Measurements from ENCODE around the gene UFSP1.

UFSP1 gene

DNA sequence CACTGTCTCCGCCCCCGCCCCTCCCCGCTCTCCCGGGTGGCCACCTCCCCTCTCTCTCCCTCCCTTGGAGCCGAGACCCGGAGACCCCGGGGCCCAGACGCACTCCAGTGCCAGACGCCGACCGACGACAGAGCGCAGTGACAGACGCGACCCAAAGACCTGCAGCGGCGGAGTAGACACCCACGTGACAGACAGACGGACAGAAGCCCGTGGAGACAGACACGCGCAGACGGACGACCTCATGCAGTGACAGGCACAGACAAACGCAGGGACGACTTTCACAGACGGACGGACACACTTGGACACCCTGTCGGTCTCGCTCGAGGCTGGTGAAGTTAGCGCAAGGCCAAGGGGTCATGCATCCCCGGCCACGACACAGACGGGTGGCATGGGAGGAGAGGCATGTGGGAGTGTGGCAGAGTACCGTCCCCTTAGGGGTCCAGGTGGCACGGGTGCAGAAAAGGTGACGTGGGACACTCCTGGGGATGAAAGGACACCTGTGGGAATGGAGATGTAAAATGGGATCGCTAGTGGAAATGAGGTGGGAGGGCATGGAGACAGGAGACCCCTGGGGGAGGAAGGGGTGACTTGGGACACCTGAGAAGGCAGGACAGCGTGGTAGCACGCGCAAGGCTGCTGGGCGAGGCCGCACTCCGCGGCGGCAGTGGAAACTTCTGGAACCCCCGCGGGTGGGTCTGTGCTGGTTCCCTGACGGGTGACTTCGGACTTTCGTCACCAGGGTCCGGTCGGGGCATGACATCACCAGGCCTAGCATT lies 6.6 kb upstream of the UFSP1 start:
- peak; percentile 19 for DNase-seq (ENCODE audit: low spot score)

DNA sequence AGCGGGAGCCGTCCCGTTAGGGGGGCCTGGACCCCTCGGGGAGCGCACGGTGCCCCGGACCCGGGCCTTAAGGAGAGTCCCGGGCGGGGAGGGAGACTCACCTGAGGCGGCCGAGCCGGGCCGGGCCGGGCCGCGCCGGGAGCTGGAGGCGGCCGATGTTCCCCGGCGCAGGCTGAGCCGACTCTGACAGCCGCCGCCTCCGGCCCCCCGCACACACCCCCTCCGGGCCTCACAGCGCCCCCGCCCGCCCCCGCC lies 6.1 kb upstream of the UFSP1 start, which contains the start of gene ACHE:
TSS of gene ACHE (minus strand) at position 188 of the 255 bp plus-strand sequence. CDS start 1,656 bp downstream, outside the sequence.
- DNase-seq (ENCODE audit: low spot score), result no peak

DNA sequence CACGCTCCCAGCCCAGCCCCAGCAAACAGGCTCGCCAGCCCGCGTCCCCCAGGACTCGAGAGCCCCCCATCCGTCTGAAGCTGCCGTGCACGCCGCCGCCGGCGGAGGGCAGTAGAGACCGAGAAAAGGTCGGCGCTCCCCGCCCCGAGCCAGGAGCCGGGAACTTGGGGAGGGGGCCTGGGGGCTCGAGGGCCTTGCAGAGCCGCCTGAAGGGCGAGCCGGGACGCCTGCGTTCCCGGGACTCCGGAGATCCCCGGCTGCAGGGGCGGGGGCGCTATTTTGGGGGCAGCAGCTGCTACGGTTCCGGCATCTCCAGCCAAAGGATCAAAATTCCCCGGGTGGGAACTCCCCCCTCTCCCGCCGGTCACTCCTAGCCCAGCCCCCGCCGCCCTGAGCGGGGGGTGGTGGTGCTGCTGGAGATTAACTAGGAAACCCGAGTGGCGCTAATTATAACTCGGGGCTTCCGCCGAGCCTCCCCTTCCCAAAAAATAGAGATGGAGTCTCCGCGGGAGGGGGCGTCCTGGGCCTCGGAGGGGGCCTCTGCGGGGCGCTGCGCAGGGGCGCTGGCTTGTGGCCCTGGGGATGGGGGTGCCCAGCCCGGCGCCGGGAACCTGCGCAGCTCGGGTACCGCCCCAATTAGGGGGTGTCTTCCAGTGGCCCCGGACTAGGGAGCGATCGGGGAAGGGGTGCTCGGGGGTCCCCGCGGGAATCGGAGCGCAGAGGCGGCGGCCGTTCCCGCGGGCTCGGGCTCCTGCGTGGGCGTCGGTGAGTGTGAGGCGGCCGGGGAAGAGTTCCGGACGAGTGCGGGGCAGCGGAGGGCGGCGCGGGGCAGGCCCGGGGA lies 5.6 kb upstream of the UFSP1 start:
- DNase-seq (ENCODE audit: low spot score), result peak; percentile 46

DNA sequence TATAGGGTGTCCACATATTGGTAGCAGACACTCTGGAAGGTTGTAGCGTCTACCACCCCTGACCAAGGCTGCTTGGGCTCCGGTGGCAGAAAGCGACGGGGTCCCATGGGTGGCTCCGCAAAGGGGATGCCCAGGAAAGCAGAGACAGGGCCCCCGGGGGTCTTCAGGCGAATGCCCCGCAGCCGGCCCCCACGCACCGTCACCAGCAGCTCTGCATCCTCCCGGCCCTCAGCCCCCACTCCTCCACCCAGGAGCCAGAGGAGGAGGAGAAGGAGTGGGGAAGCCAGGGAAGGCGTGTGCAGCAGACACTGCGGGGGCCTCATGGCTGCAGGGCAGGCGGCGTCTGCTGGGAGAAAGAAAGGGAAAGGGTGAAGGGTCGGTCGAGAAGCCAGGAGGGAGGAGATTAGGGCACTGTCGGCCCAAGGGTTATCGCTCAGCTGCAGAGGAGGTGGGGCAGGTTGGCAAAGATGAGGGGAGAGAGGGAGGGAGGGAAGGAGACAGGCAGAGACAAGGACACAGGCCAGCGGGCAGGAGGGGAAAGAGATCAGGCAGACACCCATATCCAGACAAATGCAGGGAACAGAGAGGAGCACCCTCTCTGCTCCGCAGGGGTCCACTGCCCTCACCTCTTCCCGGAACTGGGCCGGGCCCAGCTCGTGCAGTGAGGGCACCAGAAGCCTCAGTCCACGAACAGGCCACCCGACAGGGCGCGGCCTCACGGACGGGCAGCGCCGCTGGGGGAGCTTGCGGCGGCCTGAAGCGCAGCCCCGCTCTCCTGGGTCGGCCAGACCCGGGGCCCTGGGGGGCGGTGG lies 4.6 kb upstream of the UFSP1 start:
- DNase-seq (ENCODE audit: low spot score), result no peak

DNA sequence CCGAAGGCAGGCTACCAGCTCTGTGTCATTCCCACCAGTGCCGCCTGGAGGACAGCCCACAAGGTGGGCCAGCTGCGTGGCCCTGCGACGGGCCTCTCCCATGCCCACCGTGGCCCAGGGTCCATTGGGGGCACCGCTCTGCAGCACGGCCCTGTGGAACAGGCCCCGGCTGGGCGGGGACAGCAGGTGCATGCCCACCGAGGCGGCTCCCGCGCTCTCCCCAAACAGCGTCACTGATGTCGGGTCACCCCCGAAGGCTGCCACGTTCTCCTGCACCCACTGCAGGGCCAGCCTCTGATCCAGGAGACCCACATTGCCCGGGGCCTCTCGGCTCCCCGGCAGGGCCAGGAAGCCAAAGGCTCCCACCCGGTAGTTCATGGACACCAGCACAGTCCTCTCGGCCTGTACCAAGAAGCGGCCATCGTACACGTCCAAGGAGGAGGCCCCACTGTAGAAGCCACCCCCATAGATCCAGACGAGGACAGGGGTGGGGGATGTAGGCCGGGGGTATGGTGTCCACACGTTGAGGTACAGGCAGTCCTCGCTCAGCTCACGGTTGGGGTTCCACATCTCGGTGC lies 3.9 kb upstream of the UFSP1 start:
- no peak for DNase-seq (ENCODE audit: low spot score)

DNA sequence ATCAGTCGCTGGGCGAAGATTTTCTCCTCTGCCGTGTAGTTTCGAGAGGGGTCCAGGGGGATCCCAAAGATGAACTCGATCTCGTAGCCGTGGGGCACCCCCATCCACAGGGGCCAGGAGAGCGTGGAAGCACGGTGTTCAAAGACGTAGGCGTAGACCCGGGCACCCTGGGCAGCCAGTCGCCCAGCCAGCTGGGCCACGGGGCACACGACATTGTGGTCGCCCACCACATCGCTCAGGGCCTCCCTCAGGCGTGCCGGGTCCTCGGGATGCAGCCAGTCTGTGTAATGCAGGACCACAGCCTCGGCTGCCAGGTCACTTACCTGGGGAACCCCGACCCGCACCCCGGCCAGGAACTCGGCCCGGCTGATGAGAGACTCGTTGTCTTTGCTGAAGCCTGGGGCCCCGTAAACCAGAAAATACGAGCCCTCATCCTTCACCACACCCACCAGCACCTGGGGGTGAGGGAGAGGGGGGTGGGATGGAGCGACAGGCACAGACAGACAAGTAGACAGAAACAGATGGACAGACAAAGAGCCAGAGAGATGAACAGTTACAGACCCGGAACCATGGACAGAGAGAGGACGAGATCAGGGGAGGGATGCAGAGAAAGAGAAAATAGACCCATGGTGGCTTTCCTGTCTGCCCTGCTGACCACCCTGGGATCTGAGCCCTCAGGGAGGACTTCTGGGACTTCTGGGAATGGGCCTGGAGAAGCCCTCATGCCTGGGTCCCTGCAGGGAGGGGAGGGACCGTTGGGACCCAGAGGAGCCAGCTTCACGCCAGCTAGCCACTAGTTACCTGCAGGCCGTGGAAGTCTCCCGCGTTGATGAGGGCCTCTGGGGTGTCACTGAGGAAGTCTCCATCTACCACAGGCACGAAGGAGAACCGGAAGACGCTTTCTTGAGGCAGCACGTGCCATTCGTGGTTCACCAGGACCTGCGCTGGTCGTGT lies 3.1 kb upstream of the UFSP1 start:
- no peak for DNase-seq (ENCODE audit: low spot score)

DNA sequence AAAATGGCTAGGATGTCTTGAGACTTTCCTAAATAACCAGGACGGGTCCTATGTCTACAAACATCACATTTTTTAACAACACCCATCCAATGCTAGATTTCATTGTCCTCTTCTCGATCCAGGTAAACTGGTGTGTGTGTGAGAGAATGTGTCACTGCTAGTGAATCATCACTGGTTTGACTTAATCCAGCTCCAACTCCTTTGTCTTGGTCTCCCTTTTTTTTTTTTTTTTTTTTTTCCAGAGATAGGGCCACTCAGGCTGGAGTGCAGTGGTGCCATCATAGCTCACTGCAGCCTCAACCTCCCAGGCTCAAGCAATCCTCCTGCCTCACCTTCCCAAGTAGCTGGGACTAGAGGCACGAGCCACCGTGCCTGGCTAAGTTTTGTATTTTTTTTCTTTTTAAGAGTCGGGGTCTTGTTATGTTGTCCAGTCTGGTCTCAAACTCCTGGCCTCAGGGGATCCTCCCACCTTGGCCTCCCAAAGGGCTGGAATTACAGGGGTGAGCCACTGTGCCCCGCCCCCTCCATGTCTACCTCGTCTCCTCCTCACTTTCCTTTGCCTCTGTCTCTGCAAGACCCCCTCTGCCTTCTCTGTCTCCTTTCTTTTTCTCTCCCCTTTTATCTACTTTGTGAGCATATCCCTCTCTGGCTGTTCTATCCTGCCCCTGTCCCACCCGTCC lies 2.2 kb upstream of the UFSP1 start:
- DNase-seq (ENCODE audit: low spot score), result no peak

DNA sequence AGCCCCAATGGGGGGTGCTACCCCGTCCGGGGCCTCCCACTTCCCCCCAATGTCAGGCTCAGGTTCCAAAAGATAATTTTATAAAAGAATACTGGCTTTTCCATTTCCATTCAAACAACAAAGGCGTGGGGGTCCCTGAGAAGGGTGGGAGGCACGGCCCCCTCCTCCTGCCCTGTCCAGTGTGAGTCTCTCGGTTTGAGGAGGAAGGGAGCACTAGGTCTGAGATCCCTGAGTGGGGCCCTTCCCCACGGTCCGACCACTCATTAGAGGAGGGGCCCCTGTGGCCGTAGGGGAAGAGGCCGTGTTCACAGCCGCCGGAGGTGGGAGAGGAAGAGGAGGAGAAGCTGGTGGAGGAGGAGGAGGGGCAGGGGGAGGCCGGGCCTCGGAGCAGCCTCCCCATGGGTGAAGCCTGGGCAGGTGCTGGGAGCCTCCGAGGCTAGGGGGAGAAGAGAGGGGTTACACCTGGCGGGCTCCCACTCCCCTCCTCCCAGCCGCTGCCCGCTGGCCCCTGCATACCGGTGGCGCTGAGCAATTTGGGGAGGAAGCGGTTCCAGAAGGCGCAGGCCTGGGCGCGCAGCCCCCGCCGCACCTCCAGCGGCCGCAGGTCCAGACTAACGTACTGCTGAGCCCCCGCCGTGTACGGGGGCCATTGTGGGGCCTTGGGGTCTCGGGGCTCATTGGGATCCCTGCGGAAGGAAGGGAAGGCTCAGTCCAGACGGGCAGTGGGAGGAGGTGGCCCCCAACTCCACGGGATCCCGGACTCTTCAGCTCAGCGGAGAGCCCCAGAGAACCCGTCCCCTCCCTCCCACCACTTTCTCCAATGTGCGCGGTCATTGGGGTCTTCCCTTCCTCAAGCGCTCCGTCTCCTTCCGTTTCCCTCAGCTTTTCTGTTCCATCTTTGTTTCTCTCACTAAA lies 1.4 kb upstream of the UFSP1 start:
- DNase-seq (ENCODE audit: low spot score), result no peak

DNA sequence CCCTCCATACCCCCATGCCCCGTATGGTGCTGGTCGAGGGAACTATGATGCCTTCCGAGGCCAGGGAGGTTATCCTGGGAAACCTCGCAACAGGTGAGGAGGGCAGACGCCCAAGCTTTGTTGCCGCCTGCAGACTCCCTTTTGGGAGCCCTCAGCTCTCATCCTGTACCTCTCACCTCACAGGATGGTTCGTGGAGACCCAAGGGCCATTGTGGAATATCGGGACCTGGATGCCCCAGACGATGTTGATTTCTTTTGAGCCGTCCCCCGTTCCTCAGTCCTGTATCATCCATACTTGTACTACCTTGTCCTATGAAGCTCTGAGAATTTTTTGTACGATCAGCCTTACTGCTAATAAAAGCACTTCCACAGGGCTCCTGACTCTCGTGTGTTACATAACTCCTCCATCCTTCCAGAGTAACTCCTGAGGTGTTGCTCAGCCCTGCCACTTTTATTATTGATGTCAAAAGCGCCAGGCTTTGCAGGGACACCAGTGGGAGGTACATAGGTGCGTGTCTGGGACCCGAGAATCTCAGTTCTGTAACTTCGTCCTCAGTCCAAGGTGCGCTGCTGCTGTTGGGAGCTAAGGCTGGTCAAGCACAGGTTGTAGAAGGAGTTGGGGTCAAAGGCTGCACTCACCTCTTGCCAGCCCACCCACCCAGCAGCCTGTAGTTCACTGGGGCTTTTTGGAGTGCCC lies 1.1 kb downstream of the UFSP1 start:
- DNase-seq (ENCODE audit: low spot score), result no peak

DNA sequence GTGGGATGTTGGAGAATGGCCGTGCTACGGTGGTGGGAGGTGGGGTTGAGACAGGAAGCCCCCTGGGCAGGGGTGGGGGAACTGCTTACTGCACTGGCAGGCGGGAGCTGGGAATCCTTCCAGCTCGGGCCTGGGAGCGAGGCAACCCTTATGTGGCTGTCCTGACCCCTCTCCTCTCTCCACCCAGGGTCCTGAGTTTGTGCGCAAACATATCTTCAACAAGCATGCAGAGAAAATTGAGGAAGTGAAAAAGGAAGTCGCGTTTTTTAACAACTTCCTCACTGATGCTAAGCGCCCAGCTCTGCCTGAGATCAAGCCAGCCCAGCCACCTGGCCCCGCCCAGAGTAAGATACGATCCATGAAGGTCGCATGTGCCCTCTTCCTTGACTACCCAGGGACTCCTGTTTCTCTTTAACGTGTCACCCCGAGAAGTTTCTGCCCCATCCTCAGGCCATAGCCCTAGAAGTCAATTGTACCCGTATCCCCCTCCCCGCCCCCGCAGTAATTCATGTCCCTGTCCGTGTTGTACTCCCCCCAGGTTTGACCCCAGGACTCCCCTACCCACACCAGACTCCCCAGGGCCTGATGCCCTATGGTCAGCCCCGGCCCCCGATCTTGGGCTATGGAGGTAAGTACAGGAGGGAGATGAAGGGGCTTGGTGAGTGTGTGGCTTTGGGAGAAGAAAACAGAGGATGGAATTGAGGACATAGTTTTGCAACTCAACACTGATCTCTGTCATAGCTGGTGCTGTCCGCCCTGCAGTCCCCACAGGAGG lies 1.8 kb downstream of the UFSP1 start:
- DNase-seq (ENCODE audit: low spot score), result peak; percentile 57

DNA sequence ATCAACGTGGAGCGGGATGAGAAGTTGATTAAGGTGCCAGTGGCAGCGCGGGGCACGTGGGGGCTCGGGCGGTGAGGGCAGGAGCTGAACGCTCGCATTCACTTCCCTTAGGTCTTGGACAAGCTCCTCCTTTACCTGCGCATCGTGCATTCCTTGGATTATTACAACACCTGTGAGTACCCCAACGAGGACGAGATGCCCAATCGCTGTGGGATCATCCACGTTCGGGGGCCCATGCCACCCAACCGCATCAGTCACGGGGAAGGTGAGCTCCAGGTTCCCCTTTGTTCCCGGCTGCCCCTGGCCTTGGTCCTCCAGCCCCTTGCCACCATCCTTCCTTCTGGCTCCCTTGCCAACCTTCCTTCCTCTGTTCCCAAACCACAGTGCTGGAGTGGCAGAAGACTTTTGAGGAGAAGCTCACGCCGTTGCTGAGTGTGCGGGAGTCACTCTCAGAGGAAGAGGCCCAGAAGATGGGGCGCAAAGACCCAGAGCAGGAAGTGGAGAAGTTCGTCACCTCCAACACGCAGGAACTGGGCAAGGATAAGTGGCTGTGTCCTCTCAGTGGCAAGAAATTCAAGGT lies 2.5 kb downstream of the UFSP1 start:
- DNase-seq (ENCODE audit: low spot score), result no peak

DNA sequence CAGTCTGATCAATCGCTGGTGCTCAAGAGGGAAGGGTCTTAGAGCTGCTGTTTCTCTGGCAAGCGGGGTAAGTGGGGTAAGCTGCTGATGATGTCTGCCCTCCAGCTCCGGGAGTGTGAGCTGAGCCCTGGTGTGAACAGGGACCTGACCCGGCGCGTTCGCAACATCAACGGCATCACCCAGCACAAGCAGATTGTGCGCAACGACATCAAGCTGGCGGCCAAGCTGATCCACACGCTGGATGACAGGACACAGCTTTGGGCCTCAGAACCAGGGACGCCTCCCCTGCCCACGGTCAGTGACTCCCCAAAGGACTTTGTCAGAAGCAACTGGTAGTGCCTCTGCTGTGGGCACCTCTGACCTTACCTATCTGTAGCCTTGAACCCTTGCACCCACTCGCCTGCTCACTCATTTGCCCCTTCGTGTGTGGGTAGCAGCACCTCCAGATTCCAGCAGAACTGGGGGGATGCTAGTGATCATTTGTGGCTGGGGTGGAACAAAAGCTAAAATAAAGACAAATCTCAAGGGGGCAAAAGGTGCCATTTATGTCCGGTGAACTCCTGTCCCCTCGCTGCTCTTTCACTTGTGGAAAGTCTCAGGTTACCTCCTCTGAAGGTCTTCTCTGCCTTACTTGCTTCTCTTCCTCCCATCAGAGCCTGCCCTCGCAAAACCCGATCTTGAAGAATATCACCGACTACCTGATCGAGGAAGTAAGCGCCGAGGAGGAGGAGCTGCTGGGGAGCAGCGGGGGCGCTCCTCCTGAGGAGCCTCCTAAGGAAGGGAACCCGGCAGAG lies 3.2 kb downstream of the UFSP1 start:
- DNase-seq (ENCODE audit: low spot score), result no peak

DNA sequence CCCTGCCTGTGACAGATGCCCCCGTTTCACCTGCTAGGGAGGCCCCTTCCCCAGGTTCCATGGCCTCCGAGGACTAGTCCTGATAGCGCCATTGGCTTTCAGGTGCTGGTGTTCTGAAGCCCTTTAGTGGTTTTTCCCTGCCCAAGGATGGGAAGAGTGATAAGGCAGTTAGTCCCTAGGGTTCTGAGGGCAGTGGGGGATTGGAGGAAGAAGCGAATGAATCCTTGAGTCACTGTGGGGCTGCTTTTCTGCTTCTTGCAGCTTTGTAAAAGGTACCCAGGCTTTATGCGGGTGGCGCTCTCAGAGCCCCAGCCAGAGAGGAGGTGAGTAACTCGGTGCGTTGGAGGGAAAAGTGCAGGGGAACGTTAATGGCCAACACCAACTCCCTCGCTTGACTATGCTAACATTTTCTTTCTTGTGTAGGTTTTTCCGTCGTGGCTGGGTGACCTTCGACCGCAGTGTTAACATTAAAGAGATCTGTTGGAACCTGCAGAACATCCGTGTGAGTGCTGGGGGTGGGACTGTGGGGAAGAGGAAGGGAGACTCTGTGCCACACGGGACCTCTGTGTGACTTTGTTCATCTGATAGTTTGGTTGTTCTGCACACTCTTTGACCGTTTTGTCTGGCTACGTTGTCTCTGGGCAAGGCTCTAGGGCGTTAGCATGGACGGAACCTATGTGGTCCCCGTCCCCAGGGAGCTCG lies 3.9 kb downstream of the UFSP1 start:
- DNase-seq (ENCODE audit: low spot score), result no peak

DNA sequence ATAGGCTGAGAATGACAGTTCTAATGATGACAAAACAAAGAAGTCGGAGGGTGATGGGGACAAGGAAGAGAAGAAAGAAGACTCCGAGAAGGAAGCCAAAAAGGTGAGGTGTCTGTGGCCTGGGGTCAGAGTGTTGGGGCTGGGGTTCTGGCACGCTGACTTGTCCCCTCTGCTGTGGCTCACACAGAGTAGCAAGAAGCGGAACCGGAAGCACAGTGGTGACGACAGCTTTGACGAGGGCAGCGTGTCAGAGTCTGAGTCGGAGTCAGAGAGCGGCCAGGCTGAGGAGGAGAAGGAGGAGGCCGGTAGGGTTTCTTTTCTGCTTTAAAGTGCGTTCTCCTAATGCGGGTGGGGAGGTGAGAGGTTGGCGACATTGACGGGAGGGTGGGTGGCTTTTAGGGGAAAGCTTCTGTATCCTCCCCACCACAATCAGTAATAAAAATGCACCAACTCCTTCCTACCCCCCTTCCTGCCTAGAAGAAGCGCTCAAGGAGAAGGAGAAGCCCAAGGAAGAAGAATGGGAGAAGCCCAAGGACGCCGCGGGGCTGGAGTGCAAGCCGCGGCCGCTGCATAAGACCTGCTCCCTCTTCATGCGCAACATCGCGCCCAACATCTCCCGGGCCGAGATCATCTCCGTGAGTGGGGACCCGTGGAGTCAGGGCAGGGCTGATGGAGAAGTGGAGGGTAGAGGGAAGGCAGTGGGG lies 4.6 kb downstream of the UFSP1 start:
- peak; percentile 55 for DNase-seq (ENCODE audit: low spot score)

DNA sequence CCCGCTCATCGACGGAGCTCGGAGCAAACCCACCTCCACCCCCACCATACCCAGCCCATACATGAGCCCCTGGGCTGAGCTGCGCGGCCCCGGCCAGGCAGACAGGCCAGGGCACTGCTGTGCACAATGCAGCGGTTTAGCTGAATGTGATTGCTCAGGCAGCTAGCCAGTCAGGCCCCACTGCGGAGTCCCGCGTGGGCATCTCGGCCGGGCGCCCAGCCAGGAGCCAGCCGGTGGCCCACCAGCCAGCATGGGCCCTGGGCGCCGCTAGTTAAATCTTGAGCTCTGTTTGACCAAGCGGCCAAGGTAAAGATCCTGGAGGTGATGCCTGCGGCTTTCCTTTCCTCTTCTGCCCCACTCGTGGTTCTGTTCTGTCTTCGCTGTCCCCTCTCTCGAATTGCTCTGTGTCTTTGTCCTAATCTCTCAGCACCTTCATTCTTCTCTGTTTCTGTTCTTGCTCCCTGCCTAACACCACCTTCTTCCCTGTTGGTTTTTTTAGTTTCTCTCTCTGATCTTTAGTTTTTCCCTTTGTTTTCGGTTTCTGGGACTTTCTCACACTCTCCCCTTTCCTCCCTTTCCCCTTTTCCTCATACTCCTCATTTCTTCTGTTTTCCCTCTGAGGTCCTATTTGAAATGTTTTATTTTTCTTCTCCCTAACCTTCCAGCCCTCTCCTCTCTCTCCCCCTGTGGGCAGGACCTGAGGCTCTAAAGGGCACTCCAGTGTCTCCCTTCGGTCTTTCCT lies 6.6 kb downstream of the UFSP1 start:
- DNase-seq (ENCODE audit: low spot score), result no peak

Measured in CD4-positive, alpha-beta T cell treated with Interleukin-15 for 4 hours (primary cell).